AG09309 (cell line): Measurements from ENCODE around the gene AP3B2.

Source experiments
- DNase-seq: peaks from one replicate; pipeline ENCODE4 v3.0.0-alpha.2; 2010; ENCODE audit warnings: low read depth
- H3K4me3 ChIP-seq: 2 replicates; pipeline ENCODE4 v1.5.1; 2011; ENCODE audit warnings: mild to moderate bottlenecking, low read depth, low read length, moderate library complexity; ENCODE audit not compliant: control insufficient read depth
- TF ChIP-seq, protein P1 (sequence below): IDR thresholded peaks from 2 replicates; pipeline ENCODE4 v1.5.1; 2011; ENCODE audit warnings: mild to moderate bottlenecking, low read depth, low read length, inconsistent platforms; ENCODE audit not compliant: insufficient read depth, control insufficient read depth; ENCODE audit errors: missing control alignments

The AP3B2 gene

DNA sequence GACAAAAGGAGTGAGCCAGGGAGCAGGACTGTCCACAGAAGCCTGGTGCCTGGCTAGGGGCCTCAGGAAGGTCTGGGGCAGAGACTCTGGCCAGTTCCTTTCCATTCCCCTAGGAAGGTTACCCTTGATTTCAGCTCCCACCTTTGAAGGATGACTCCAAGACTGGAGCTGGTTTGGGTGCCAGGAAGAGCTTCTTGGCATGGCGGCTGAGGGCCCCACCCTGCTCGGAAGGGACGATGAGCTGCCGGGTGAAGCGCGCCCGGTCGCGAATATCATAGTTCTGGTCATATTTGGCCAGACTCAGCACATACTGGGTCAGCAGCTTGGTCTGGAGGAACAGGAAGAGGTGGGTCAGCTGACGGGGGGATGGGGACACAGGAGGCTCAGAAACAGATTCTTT is 43.1 kb downstream of the AP3B2 start:
- DNase-seq = no peak
- no peak overlapping the region for H3K4me3 ChIP-seq
- TF ChIP-seq, protein P1, sequence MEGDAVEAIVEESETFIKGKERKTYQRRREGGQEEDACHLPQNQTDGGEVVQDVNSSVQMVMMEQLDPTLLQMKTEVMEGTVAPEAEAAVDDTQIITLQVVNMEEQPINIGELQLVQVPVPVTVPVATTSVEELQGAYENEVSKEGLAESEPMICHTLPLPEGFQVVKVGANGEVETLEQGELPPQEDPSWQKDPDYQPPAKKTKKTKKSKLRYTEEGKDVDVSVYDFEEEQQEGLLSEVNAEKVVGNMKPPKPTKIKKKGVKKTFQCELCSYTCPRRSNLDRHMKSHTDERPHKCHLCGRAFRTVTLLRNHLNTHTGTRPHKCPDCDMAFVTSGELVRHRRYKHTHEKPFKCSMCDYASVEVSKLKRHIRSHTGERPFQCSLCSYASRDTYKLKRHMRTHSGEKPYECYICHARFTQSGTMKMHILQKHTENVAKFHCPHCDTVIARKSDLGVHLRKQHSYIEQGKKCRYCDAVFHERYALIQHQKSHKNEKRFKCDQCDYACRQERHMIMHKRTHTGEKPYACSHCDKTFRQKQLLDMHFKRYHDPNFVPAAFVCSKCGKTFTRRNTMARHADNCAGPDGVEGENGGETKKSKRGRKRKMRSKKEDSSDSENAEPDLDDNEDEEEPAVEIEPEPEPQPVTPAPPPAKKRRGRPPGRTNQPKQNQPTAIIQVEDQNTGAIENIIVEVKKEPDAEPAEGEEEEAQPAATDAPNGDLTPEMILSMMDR = no peak

DNA sequence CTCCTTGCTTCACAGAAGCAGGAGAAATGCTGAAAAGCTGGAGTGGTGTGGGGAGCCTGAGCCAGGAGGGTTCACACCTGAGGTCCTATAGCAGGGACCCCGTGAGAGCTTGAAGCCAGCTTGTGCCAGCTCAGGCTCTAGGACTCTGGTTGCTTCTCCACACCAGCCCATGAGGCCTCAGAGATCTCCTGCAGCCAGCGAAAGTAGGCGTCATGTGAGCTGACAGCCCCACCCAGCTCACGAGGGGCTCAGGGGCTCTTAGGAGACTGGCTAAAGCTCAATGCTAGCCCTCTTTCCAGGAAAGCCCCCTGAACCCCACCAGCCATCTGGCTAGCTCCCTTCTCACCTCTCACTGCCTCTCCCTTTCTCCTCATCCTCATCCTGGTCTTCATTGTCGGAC is 45.7 kb downstream of the AP3B2 start:
- TF ChIP-seq, protein P1 = no peak
- no peak for DNase-seq
- H3K4me3 ChIP-seq = no peak overlapping the region

DNA sequence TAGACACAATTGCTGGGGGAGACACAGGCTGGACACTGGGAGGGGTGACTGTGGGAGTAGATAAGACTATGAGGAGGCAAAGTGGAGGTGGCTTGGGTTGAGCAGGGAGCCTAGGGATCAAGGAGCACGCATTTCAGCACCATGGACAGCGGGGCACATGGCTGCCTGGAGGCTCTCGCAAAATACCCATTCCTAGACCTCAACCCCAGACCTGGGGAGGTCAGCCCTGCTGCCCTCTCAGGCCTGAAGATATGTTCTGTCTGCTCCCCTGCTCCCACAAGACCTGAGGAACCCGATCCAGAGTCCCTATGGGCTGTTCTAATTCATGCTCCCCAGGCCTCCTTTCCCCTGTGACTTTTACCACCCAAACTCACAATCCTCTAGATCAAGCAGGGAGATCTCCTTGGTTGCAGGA is 46.5 kb downstream of the AP3B2 start:
- DNase-seq = no peak
- TF ChIP-seq, protein P1 = no peak
- H3K4me3 ChIP-seq = no peak overlapping the region

DNA sequence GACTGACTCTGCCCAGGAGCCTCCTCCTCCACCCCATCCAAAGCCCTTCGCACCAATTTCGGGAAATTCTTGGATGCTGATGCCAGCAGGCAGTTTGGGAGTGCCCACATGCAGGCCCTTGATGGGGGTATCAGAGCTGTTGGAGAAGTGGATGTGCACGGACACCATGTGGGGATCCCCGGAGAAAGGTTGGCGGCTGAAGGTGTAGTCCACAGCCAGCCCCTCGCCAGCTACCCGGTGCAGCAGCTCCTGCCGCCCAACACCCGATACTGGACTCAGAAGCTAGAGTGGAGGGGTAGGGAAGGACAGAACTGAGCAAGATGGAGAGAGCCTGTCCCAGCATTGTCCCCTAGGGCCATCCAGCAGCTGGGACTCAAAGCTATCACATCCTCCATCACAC is 47.0 kb downstream of the AP3B2 start:
- TF ChIP-seq, protein P1 = no peak
- no peak for DNase-seq
- no peak overlapping the region for H3K4me3 ChIP-seq

DNA sequence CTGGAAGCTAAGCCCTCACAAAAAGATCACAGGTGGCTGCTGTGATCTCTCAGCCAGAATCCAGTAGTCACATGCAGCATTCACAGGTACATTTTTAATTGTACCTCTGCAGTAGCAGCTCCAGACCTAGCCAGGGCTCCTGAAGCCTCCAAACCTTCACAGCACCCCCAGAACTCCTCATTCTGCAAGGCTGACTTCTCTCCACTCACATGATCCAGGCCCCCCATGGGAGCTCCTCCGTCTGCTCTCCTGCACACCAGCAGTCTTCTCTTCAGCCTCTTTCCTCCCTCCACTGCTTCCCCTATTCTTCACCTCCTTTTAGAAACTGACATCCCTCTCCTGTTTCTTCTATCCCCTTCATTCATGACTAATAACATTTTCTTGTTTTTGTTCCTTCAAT is 49.3 kb downstream of the AP3B2 start:
- no peak for DNase-seq
- no peak overlapping the region for H3K4me3 ChIP-seq
- TF ChIP-seq, protein P1 = no peak

DNA sequence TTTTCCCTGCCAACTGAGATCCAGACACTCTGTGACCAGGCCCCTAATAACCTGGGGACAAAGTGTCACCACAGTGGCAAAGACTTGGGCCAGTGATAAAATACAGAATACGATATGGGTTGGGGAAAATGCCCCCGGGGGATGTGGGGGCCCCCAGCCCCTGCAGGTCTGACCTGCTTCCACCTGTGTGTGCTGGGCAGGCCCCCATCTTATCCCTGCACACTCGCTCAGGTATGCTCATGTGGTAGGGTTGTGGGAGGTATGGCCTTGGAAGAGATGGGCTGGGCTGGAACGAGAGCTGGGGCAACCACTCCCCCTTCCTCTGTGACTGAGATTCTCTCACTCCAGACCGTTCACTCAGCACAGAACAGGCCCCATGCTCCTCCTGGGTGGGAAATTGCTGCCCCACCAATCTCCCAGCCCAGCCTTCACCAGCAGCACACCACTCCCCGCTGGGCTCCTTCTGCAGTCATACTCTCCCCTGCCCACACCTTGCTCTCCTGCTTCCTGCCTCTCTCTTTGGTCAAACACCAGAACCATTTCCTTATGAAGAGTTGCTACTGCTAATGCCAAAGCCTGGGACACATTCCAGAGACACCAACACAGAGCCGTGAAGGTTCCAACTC is 52.9 kb downstream of the AP3B2 start:
- TF ChIP-seq, protein P1 = no peak
- no peak overlapping the region for H3K4me3 ChIP-seq
- DNase-seq = no peak

DNA sequence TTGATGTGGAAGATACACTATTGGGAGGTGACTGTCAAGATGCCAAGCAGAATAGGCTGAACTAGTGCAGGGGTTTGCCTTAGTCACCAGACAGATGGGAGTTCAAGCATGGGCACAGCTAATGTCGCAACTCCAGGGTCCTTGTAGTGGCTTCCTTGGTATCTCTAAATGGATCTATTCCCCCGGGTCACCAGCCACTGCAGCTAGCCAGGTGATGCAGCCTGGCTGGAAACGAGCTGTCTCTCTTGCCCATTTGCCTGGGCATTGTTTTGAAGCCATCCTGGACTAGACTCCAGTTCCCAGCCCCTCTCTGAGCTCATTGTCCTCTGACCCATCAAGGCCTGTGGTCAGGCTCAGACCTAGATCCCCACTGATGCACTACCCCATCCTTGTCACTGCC is 54.1 kb downstream of the AP3B2 start:
- no peak for DNase-seq
- H3K4me3 ChIP-seq = no peak overlapping the region
- TF ChIP-seq, protein P1 = no peak
